HG03571 (cell line): Measurements from ENCODE around the gene KAZALD1.
A peak's percentile ranks its signal among the peaks of the same experiment; 100 is the strongest.

Source experiments
- ATAC-seq: cut with Tn5 transposase; IDR thresholded peaks from one replicate; pipeline ENCODE4 v1.9.1; 2021; ENCODE audit not compliant: unreplicated experiment

KAZALD1 gene

GRCh38 chr10:101061624-101062231 lies at the start of gene KAZALD1:
Gene KAZALD1 (plus strand): TSS chr10:101061989. CDS start chr10:101062593, 604 bp downstream.
- no peak for ATAC-seq

- peak; percentile 73 for ATAC-seq
Observed at GRCh38 chr10:101012525-101013364, 49.0 kb upstream of the KAZALD1 start.

- no peak for ATAC-seq
Observed at GRCh38 chr10:101013365-101013825, 48.4 kb upstream of the KAZALD1 start.

GRCh38 chr10:101014230-101014884 lies 47.4 kb upstream of the KAZALD1 start:
- ATAC-seq = no peak

GRCh38 chr10:101014966-101015581 lies 46.7 kb upstream of the KAZALD1 start:
- no peak for ATAC-seq

- no peak for ATAC-seq
Observed at GRCh38 chr10:101015582-101015973, 46.2 kb upstream of the KAZALD1 start.

GRCh38 chr10:101016814-101017213 lies 45.0 kb upstream of the KAZALD1 start:
- no peak for ATAC-seq

GRCh38 chr10:101018118-101018599 lies 43.6 kb upstream of the KAZALD1 start:
- no peak for ATAC-seq

GRCh38 chr10:101018600-101019439 lies 43.0 kb upstream of the KAZALD1 start:
- no peak for ATAC-seq

GRCh38 chr10:101019440-101019703 lies 42.4 kb upstream of the KAZALD1 start:
- no peak for ATAC-seq

- no peak for ATAC-seq
Observed at GRCh38 chr10:101020427-101021075, 41.2 kb upstream of the KAZALD1 start.

GRCh38 chr10:101021239-101021638 lies 40.5 kb upstream of the KAZALD1 start:
- no peak for ATAC-seq

- no peak for ATAC-seq
Observed at GRCh38 chr10:101021692-101022251, 40.0 kb upstream of the KAZALD1 start.

GRCh38 chr10:101022967-101023705 lies 38.7 kb upstream of the KAZALD1 start:
- no peak for ATAC-seq

- ATAC-seq = no peak
Observed at GRCh38 chr10:101027106-101027720, 34.6 kb upstream of the KAZALD1 start.

GRCh38 chr10:101028446-101029337 lies 33.1 kb upstream of the KAZALD1 start:
- no peak for ATAC-seq

GRCh38 chr10:101029520-101030295 lies 32.1 kb upstream of the KAZALD1 start:
- ATAC-seq = no peak
